NCI-H526 treated with DMSO at 0.1 percent for 48 hours (cell line): ENCODE data around the gene TRAPPC4.
"Not testable (repeated sequence)": the region's sequence is repeated elsewhere in the genome, so short reads cannot be mapped to it uniquely, and the experiment has no call there.

Experiments used
- DNase-seq: peaks from one replicate; lab custom pipeline; 2025; lab: John Stamatoyannopoulos, UW

TRAPPC4 gene

DNA sequence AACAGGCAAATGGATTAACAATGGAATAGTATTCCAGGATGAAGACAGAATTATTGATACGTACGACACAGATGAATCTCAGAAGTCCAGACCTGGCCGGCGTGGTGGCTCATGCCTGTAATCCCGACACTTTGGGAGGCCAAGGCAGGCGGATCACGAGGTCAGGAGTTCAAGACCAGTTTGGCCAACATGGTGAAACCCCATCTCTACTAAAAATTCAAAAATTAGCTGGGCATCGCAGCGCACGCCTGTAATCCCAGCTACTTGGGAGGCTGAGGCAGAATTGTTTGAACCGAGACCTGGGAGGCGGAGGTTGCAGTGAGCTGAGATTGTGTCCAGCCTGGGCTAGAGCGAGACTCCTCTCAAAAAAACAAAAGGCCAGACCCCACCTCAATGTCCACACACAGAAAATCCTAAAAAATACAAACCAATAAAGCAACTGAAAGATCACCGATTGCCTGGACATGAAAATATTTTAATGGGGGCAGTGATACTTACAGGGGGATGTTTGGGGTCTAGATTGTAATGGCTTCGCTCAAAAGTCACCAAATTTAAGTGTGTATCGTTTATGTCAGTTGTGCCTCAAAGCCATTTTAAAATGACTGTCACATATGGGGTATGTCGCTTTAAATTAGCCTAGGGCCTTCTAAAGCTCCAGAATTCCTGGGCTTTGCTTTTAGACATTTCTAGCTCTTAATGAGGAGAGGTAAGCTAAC is 4.2 kb upstream of the TRAPPC4 start:
- DNase-seq = no peak

DNA sequence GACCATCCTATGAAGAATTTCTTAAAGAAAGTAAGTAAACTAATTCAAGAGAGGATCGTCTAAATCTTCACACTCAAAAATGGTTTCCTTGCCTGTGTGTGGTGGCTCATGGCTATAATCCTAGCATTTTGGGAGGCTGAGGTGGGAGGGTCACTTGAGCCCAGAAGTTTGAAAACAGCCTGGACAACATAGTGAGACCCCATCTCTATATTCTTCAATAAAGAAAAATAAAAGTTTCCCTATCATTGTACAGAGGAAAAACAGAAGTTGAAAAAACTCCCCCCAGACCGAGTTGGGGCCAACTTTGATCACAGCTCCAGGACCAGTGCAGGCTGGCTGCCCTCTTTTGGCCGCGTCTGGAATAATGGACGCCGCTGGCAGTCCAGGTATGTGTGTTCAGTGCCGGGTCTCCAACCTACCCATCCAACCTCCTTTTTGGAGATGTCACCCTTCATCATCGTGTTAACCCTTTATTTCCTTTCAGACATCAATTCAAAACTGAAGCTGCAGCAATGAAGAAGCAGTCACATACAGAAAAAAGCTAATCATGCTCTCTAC is 3.4 kb upstream of the TRAPPC4 start:
- no peak for DNase-seq

DNA sequence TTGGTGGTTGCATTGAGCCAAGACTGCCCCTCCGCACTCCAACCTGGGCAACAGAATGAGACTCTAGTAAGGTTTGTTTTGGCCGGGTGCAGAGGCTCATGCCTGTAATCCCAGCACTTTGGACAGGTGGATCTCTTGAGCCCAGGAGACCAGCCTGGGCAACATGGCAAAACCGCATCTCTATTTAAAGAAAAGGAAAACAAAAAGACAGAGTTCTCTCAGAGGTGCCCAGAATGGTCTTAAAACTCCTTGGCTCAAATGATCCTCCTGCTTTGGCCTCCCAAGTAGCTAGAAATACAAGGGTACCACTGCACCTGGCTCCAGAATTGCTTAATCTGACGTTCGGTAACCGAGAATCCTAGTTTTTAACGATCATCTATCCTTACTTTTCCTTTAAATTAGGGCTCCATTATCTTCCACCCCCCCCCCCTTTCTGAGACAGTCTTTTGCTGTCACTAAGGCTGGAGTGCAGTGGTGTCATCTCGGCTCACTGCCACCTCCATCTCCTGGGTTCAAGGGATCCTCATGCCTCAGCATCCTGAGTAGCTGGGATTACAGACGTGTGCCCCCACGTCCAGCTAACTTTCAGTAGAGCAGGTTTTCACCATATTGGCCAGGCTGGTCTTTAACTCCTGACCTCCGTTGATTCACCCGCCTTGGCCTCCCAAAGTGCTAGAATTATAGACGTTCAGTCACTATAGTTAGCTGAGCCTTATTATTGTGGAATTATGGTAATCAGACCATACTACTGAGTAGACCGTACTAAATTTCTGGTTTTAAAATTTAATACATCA is 2.2 kb upstream of the TRAPPC4 start:
- no peak for DNase-seq

DNA sequence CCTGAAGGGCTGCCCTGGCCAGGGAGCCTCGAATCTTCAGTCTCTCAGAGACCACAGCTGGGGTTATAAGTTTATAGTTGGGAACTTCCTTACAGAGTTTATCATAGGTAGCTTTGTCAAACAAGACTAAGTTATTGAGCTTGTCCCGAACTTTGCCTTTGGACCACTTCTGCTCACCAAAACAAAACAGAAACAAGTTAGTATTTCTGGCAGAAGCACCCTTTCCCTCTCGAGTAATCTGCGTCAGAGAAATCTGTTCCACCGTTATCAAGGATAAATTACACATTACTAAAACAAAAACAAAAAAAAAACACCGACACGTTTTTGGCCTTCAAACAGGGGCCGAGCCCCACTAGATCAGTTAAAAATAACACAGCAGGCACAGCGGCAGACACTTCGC is 1.2 kb upstream of the TRAPPC4 start:
- not testable (repeated sequence) for DNase-seq

DNA sequence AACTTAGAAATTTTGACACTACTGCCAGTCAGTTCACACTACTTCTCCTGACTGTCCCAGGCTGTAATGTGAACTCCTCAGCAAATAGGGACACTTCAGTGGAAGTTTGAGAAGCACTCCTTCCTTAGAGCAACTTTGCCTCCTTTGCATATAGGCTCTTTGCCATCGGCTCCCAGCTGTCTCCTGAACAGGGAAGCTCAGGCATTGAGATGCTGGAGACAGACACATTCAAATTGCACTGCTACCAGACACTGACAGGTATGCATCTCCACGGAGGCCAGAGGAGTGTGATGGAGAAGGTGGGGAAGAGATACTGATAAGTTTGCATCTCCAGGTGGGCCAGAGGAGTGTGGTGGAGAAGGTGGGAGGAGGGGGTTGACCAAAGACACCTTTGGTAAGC is 1.4 kb downstream of the TRAPPC4 start:
- no peak for DNase-seq

DNA sequence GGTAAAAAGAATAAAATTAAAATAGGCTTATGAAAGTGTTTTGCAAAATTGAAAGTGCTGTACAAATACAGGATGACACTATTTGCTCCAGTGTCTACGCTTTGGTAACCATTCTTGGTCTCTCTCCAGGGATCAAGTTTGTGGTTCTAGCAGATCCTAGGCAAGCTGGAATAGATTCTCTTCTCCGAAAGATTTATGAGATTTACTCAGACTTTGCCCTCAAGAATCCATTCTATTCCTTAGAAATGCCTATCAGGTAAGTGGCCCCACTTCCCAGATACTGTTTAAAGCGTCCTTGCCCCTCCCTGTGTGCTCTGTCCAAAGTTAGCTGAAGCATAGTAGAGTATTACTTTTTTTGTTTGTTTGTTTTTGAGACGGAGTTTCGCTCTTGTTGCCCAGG is 3.1 kb downstream of the TRAPPC4 start:
- DNase-seq = no peak

DNA sequence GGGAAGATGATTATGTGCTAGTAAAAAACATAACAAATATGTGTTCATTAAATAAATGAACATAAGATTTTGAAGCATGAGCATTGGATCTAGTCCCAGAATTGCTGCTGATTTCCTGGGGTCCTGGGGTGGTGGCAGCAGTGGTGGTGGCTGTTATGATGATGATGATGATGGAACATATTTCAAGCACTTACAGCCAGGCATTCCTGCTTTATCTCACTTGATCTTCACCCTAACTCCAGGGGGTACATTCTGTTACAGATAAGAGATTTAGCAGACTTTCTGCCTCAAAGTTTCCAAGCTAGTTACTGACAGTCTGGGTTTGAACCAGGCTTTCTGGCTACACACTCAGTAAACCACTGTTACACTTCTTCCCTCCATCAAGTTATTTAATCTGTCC is 5.2 kb downstream of the TRAPPC4 start:
- no peak for DNase-seq

DNA sequence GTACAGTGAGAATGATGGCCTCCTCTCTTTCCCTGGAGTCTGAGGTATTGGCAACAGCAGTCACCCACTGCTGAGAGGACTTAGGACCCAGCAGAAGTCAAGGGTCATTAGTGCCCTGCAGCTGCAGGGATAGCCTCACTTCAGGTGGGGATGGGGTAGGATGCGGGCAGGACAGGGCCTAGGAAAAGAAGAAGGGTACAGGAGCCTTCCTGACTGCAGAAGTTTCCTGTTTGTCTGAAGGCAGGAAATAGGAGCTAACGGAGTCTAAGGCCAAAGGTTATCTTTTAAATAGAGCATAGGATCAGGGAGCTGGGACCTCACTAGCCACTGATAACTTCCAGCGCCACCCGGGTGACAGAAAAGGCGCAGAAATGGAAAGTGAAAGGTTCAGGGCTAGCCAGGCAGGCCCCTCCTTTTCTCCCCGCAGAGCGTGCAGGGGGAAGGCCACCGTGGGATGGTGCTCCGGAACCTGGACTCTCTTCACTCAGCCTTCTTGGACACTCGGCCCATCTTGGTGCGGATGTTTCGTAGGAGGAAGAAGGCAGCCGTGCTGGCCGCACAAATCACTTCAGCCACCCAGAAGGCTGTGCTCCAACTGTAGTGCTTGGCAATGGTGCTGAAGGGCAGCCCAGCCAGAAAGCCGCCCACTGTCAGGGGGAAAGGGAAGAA is 6.0 kb downstream of the TRAPPC4 start:
- DNase-seq = no peak

DNA sequence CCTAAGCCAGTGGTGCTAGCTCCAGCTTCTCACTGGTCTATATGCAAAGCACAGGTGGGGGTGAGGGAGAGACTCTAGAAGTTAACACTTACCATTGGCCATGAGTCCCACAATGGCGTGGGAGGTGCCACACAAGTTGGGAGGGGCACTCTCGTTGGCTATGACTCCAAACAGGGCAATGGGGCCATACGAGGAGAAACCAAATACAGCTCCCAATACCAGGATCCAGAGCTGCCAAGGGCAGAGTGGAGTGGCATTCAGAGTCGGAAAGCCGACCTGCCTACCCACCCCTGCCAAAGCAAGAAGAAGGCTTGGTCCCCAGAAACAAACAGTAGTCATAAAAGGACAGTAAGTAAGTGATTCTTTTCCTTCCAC is 6.5 kb downstream of the TRAPPC4 start:
- no peak for DNase-seq

DNA sequence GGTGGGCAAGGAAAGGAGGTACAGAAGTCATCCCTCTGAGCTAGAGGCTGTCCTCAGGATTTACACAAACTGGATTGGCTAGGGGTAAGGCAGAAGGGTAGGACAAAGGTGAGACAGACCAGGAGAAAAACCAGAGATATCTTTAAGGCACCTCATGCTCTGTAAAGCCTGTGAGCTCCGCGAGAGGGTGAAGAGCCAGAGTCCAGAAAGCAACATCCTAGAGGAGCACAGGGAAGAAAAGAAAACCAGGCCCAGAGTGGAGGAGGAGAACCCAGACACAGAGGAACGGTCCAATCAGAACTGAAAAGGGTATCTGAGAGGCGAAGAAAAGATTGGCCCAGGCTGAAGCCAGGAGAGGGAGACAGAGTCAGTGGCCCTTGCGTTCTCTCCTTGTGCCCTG is 7.0 kb downstream of the TRAPPC4 start:
- DNase-seq = no peak

DNA sequence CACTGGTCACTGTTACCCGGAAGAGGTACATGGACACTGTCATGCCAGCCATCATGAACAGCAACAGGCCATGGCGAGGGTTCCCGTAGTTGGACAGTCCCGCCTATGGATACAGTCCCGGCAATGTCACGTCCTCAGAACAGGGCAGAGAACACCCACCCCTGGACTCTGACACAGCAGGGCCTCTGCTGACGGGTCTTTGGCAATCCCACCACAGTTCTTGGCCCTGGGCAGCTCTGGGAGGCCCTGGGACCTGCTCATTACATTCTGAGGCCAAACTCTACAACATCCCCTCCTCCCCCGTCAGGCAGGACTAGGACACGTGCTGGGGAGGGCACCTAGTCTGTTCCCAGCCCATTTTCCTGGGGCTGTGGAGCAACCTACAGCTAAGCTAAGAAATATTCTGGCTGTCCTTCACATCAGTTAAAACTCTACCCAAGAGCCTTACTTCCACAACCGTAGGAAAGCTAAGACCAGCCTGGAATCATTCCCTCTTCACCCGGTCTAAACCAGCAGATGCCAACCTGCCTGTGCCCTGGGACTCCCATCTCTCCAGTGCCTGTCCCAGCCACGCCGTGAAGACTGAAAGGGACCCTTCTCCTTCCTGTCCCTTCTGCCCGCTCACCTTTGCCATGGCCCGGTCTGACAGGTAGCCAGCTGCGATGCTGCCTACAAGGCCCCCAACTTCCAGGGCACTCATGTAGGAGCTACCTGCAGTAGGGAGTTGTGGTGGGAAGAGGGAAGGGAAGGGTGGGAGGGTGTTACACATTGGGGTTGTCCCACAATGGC is 7.6 kb downstream of the TRAPPC4 start:
- DNase-seq = no peak

DNA sequence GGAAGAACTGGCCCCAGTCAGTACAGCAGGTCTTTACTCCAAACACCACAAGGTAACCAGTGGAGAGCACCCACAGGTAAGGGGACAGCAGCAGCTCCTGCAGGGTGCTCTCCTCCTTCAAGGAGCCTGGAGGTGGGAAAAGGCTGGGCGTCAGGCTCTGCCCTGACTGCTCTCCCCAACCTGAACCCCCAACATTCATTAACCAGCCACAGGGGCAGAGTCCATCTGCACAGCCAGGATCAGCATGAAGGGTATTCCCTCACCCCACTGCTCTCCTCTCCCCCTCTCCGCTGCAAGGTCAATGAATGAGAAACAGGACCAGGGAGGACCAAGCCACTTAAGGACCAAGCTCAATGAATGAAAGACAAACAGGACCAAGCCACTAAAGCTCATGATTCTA is 8.4 kb downstream of the TRAPPC4 start:
- no peak for DNase-seq

DNA sequence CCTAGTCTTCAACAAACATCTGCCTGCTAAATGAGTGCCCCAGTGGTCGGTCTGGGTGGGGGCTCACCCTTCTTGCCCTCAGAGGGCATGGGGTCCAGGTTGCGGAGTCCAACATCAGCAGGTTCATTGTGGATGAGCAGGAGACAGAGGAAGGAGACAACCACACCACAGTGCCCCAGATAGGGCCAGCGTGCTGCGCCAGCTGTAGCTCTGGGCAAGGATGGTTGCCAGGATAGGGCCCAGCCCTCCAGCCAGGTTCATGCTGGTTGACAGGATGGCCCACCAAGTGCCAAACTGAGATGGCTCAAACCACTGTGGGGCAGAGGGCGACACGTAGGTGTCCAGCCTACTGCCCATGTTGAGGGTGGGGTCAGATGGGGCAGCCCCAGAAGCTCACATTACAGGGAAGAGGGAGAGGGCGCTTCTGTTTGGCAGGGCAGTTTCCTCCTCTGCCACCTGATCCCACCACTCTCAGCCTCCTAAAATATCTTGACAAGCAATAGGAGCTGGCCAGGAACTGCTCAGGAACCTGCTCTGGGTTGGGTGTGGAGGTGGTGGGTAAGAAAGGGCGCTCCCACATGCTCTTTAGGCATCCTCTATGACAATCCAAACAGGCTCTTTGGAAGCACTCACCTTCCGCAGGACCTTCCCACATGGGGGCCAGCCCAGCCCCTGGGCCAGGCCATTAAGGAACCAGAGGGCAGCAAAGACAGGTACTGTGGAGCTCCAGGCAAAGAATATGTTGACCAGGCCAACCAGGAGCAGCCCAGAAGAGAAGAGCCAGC is 9.2 kb downstream of the TRAPPC4 start:
- DNase-seq = no peak

DNA sequence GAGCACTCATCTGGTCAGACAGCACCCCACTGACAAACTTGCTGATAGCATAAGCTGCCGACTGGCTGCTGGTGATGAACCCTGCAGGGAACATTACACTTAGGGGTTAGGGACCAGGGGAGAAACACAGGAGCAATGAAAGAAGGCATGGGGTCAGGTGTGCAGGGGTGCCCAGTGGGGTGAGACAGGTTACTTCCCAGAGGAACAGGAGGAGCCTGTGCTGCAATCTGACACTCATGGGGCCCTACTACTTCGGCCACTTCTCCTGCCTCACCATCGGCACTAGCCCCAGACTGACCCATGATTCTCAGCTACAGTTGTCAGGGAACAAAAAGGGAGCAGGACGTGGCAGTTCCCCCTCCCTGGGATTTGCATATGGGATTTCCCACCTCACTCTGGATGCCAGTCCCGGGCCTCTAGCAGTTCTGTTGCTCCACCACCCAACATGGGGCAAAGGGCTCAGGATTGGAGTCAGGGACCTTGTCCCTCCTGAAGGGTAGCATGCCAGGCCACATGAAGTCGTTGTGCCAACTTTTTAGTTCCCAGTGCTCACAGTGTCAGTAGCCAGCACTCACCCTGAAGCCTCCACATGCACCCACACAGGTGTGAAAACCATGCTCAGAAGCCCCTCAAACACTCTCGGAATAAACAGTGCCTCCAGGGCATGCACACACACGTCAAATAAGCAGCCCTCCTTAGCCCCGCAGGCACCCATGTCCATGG is 9.9 kb downstream of the TRAPPC4 start:
- no peak for DNase-seq

DNA sequence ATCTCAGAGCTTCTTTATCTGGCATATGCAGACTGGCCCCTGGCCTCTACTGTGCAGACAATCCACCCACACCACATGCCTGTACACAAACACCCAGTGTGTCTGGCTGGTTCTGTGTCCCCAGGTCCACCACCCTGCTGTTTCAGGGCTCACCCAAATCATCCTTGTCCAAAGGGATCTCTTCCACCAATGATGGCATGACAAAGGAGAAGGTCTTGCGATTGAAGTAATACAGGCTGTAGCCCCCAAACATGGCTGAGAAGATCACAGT is 10.4 kb downstream of the TRAPPC4 start:
- no peak for DNase-seq

DNA sequence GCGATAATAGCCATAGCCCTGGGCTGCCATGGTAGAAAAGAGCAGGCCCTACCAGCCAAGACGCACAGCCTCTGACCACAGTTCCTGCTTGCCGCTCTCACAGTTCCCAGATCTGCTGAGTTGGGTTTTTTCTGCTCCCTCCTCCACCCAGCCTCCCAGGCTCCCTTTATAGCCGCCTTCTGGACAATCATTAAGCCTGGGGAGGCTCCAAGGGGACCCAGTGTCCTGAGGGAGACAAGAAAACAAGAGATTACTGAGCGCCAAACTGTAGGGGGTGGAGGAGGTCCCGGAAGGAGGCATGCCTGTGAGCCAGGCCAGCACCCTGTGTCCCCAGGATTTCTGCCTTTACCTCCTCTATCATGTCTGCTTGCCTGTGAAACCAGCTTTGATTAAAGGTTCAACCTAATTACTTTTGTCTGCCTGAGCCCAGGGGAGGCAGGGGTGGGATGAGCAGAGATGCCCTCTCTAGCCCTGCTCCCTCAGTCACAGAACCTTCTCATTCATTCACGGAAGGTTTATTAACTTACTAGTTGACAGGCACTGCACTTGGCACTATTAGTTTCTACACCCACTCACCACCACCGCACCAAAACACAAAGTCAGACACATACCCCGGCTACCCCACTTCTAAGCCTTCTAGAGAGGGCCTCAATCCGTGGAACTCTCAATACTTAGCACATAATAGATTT is 10.9 kb downstream of the TRAPPC4 start:
- no peak for DNase-seq

DNA sequence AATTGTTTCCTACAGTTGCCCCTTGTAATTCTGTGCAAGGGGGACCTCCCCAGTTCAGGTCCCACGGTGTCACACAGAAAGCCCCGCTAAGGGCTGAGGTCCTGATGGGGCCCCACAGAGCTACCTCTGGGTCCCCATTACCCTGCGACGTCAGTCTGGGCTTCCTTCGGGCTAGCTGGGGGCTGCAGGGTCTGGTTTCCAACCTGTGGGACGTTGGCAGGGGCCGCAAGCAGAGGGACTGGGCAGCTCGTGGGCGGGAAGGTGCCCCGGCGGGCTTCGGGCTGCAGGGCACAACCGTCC is 11.4 kb downstream of the TRAPPC4 start:
- no peak for DNase-seq

DNA sequence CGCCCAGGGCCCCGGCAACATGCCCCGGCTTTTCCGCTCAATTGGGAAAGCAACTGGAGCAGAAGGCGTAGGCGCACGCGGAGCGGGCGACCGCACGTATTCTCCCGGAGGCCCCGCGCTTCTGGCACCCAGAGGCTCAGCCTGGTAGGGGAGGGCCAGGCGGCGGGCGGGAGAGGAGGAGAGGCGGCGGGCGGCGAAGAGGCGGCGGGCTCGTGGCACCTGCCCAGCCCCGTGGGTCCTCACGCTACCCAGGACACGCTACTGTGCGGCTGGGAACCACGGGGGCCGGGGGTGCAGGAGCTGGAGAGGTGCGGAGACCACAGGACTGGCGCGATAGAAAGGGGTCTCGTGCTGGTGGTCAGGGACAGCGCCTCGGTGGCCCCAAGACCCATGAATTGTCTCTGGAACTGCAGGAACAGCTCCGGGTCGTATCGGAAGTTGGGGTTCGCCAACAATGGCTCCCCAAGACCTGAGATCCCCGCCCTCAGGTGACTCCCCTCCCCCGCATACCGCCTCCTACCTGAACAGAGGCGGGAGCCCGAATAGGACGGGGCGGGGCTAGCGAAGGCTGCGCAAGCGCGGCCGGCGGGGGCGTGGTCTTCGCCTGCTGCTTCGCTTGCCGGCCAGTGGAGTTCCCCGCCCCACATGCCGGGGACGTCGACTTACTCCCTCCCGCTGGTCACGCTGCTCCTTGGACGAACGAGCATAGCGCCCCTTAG is 11.9 kb downstream of the TRAPPC4 start, which contains the start of gene SLC37A4:
SLC37A4 (minus strand) TSS at position 549 of the 719 bp plus-strand sequence.
- peak; percentile 99 for DNase-seq

DNA sequence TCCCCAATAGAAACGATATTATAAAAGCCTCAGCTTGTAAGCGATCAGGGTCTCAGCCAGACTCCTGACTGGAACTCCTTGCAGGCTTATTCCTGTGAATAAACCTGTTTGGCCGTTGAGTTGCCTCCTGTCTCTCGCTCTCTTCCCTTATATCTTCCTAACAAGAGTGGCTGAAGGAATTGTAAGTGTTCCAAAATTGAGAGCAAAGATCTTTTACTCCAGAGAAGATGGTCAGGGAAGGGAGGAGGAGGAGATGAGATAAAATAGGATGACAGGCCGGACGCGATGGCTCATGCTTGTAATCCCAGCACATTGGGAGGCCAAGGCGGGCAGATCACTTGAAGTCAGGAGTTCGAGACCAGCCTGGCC is 13.3 kb downstream of the TRAPPC4 start:
- DNase-seq = no peak

DNA sequence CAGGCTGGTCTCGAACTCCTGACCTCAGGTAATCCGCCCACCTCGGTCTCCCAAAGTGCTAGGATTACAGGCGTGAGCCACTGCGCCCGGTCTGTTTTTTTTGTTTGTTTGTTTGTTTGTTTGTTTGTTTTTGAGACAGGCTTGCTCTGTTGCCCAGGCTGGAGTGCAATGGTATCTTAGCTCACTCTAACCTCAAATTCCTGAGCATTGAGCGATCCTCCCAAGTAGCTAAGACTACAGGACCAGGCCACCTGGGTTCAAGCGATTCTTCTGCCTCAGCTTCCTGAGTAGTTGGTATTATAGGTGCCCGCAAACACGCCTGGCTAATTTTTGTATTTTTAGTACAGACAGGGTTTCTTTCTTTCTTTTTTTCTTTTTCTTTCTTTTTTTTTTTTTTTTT is 14.9 kb downstream of the TRAPPC4 start:
- DNase-seq = not testable (repeated sequence)
